ENCODE results near the gene SH3BGRL2. TPM values are rescaled to one million over a fixed set of nuclear protein-coding genes. Genes with fewer than 3 reads are reported as not detected.

The SH3BGRL2 gene
- total and polyA plus RNA-seq, 7 donors = 16.0 to 115 (median 30.6) TPM

DNA sequence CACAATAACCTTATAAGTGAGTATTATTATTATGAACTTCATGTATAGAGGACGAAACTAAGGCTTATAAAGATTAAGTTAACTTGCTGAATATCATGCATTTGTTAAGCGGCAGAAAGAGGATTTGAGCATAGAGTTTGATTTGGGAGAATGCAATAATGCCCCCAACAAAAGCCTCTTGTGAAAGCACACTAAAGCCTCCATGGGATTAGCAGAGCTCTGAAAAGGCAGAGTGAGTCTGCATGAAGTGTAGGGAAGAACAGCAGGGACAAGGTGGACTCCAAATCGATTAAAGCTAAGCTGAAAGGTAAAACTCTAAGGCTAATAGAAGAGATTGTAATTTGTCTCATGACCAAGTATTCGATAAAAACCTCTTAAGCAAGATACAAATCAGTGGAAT is 100.3 kb downstream of the SH3BGRL2 start:
- intact Hi-C loops (cut with DNase I) = no loop called here
- Histone ChIP-seq H3K4me3 (no peak overlapping the region), H3K27ac (no peak overlapping the region), H3K36me3 (no peaks in the 10 kb centered on the region), H3K27me3 (no peaks in the 10 kb centered on the region), H3K9me3 (no peaks in the 10 kb centered on the region), H3K4me1 (no peaks in the 10 kb centered on the region)
- WGBS, 2 donors = 77 to 79% methylated on average over 4 of the region's 4 CpGs
- DNase-seq = no peak
- TF ChIP-seq POLR2AphosphoS5 (IDR thresholded peaks at IDR 0.05) (no peak), EP300 (IDR thresholded peaks at IDR 0.05) (no peak), POLR2A (IDR thresholded peaks at IDR 0.05) (no peak)
- TF ChIP-seq, protein P1, sequence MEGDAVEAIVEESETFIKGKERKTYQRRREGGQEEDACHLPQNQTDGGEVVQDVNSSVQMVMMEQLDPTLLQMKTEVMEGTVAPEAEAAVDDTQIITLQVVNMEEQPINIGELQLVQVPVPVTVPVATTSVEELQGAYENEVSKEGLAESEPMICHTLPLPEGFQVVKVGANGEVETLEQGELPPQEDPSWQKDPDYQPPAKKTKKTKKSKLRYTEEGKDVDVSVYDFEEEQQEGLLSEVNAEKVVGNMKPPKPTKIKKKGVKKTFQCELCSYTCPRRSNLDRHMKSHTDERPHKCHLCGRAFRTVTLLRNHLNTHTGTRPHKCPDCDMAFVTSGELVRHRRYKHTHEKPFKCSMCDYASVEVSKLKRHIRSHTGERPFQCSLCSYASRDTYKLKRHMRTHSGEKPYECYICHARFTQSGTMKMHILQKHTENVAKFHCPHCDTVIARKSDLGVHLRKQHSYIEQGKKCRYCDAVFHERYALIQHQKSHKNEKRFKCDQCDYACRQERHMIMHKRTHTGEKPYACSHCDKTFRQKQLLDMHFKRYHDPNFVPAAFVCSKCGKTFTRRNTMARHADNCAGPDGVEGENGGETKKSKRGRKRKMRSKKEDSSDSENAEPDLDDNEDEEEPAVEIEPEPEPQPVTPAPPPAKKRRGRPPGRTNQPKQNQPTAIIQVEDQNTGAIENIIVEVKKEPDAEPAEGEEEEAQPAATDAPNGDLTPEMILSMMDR (IDR thresholded peaks at IDR 0.05) = no peak

DNA sequence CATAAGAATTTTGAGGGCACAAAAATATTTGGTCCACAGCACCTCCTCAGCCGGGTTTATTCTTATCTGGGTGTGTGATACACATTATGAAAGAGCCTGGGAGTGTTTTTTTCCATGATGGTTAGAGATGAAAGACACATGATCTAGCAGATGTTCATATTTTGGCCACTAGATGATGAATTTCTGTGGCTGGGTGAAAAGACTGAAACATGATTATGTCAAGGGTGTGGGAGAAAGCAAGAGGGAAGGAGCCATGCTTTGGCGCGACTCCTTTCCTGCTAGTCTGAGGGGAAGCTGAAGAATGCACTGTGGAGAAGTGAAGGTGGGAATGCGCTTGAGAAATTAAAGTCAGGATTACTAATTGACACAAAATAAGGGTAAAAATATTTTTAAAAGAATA is 102.3 kb downstream of the SH3BGRL2 start:
- H3K27me3 ChIP-seq = no peaks in the 10 kb centered on the region
- intact Hi-C loops (cut with DNase I) = no loop called here
- no peak for DNase-seq
- no peaks in the 10 kb centered on the region for H3K36me3 ChIP-seq
- no peaks in the 10 kb centered on the region for H3K9me3 ChIP-seq
- TF ChIP-seq, protein P1 (IDR thresholded peaks at IDR 0.05) = no peak
- no peak for TF ChIP-seq POLR2A (IDR thresholded peaks at IDR 0.05)
- no peak for TF ChIP-seq POLR2AphosphoS5 (IDR thresholded peaks at IDR 0.05)
- no peak for TF ChIP-seq EP300 (IDR thresholded peaks at IDR 0.05)
- H3K4me1 ChIP-seq = no peaks in the 10 kb centered on the region
- H3K4me3 ChIP-seq = no peak overlapping the region
- no peak overlapping the region for H3K27ac ChIP-seq
- 93 to 94% methylated on average over 4 of the region's 4 CpGs for WGBS, 2 donors

DNA sequence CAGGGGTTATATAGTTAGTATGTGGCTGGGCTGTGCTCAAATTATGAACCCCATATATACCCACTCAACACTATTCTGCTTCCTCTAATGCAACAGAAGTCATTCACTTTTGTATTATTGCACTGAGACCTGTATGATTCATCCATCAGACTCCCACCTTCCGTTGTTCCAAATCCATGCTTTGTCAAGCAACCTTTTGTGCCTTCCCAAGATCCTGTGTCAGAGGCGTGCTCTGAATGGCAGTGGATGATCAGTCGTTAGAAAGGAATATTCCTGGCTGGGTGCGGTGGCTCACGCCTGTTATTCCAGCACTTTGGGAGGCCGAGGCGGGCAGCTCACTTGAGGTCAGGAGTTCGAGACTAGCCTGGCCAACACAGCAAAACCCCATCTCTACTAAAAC is 103.2 kb downstream of the SH3BGRL2 start:
- DNase-seq = no peak
- no peaks in the 10 kb centered on the region for H3K27me3 ChIP-seq
- TF ChIP-seq POLR2AphosphoS5 (IDR thresholded peaks at IDR 0.05) = no peak
- TF ChIP-seq POLR2A (IDR thresholded peaks at IDR 0.05) = no peak
- TF ChIP-seq, protein P1 (IDR thresholded peaks at IDR 0.05) = no peak
- no peak for TF ChIP-seq EP300 (IDR thresholded peaks at IDR 0.05)
- intact Hi-C loops (cut with DNase I) = no loop called here
- H3K27ac ChIP-seq = no peak overlapping the region
- H3K4me3 ChIP-seq = no peak overlapping the region
- no peaks in the 10 kb centered on the region for H3K4me1 ChIP-seq
- 96% methylated on average over 8 of the region's 8 CpGs for WGBS, 2 donors
- H3K36me3 ChIP-seq = no peaks in the 10 kb centered on the region
- H3K9me3 ChIP-seq = no peaks in the 10 kb centered on the region

DNA sequence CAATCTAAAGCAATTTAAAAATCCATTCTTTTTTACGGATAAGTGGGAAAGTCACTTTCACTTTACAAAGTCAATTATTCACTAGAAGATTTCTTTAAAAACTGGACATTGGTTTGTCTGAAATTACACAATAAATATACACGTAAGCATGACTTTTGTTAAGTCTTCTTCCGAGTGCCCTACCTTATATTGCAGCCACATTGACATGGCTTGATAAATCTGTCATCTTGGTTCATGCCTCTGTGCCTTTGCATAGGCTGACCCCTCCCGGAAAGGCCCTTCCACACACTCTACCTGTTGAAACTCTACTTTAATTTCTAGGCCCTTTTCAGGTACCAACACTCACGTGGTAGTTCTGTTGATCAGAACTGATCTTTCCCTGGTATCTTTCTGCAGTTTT is 104.1 kb downstream of the SH3BGRL2 start:
- H3K4me1 ChIP-seq = no peaks in the 10 kb centered on the region
- no peaks in the 10 kb centered on the region for H3K9me3 ChIP-seq
- WGBS, 2 donors = 90 to 94% methylated on average over 5 of the region's 5 CpGs
- H3K27ac ChIP-seq = no peak overlapping the region
- no peak for TF ChIP-seq EP300 (IDR thresholded peaks at IDR 0.05)
- TF ChIP-seq POLR2A (IDR thresholded peaks at IDR 0.05) = no peak
- TF ChIP-seq POLR2AphosphoS5 (IDR thresholded peaks at IDR 0.05) = no peak
- TF ChIP-seq, protein P1 (IDR thresholded peaks at IDR 0.05) = no peak
- H3K36me3 ChIP-seq = no peaks in the 10 kb centered on the region
- no peaks in the 10 kb centered on the region for H3K27me3 ChIP-seq
- intact Hi-C loops (cut with DNase I) = no loop called here
- no peak for DNase-seq
- H3K4me3 ChIP-seq = no peak overlapping the region

DNA sequence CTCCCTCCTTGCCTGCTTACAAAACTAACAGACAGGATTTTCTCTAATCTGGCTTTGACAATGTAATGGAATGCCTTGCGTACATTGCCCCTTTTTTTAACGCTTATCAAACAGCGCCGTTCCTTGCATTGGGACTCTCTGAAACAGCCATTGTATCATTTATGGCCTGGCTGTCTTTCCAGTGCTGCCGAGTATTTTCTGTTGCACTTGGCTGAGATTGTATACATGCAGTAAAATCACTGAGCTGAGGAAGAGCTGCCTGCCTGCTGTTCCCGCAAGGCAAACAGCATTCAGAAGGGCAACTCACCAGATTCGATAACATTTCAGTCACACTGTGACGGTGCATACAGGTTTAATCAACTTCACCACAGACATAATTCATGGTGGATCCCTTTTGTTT is 106.0 kb downstream of the SH3BGRL2 start:
- intact Hi-C loops (cut with DNase I) = no loop called here

More for the DNA sequence above, 106.0 kb downstream of the SH3BGRL2 start:
- H3K4me3 ChIP-seq = no peak overlapping the region
- H3K36me3 ChIP-seq = no peaks in the 10 kb centered on the region
- WGBS, 2 donors = 13 to 56% methylated on average over 8 of the region's 8 CpGs
- no peaks in the 10 kb centered on the region for H3K4me1 ChIP-seq
- no peaks in the 10 kb centered on the region for H3K27me3 ChIP-seq
- TF ChIP-seq POLR2A (IDR thresholded peaks at IDR 0.05) = no peak
- TF ChIP-seq EP300 (IDR thresholded peaks at IDR 0.05) = no peak
- TF ChIP-seq, protein P1 (IDR thresholded peaks at IDR 0.05) = no peak
- no peak for TF ChIP-seq POLR2AphosphoS5 (IDR thresholded peaks at IDR 0.05)
- no peaks in the 10 kb centered on the region for H3K9me3 ChIP-seq
- no peak overlapping the region for H3K27ac ChIP-seq
- DNase-seq = no peak

All from sigmoid colon (tissue), 7 donors.